Left renal cortex interstitium (tissue), 4 donors: Measurements from ENCODE around the gene CBLB. TPM values are rescaled to one million over a fixed set of nuclear protein-coding genes. Genes with fewer than 3 reads are reported as not detected.

Experiments
- DNase-seq, 4 donors: peaks; one replicate each; pipeline ENCODE4 v3.0.0-alpha.2; 2013; ENCODE audit warnings: low read depth in 4 of 4, low spot score in 2 of 4, missing footprints in 1 of 4
- polyA plus RNA-seq, 4 donors: library from polyadenylated mRNA; unstranded; fragments of 120-200 nt; gene quantifications; one replicate each; pipeline ENCODE4 v1.2.1, GENCODE V29; 2013; ENCODE audit not compliant: insufficient read length in 4 of 4

Gene CBLB
- polyA plus RNA-seq, 4 donors = 35.4 to 63.1 (median 46.9) TPM

GRCh38 chr3:105719791-105720190 is 149.0 kb downstream of the CBLB start:
- no peak for DNase-seq

- no peak for DNase-seq
Observed at GRCh38 chr3:105715372-105715771, 153.4 kb downstream of the CBLB start.

GRCh38 chr3:105714453-105714852 is 154.4 kb downstream of the CBLB start:
- DNase-seq = no peak

- DNase-seq = no peak
Observed at GRCh38 chr3:105708980-105709379, 159.8 kb downstream of the CBLB start.

- no peak for DNase-seq
Observed at GRCh38 chr3:105707009-105707408, 161.8 kb downstream of the CBLB start.

- no peak for DNase-seq
Observed at GRCh38 chr3:105704726-105705410, 163.9 kb downstream of the CBLB start.

GRCh38 chr3:105700575-105700974 is 168.2 kb downstream of the CBLB start:
- DNase-seq = no peak

GRCh38 chr3:105691633-105692032 is 177.2 kb downstream of the CBLB start:
- DNase-seq = no peak

GRCh38 chr3:105691053-105691452 is 177.8 kb downstream of the CBLB start:
- no peak for DNase-seq

- no peak for DNase-seq
Observed at GRCh38 chr3:105688821-105689220, 180.0 kb downstream of the CBLB start.

- no peak for DNase-seq
Observed at GRCh38 chr3:105686278-105686897, 182.4 kb downstream of the CBLB start.

GRCh38 chr3:105679951-105680350 is 188.9 kb downstream of the CBLB start:
- no peak for DNase-seq

- no peak for DNase-seq
Observed at GRCh38 chr3:105678017-105678416, 190.8 kb downstream of the CBLB start.

- no peak for DNase-seq
Observed at GRCh38 chr3:105676621-105677300, 192.1 kb downstream of the CBLB start.

- no peak for DNase-seq
Observed at GRCh38 chr3:105674437-105675065, 194.3 kb downstream of the CBLB start.

GRCh38 chr3:105672996-105673395 is 195.8 kb downstream of the CBLB start:
- DNase-seq = no peak

GRCh38 chr3:105662306-105662705 is 206.5 kb downstream of the CBLB start:
- DNase-seq = no peak

GRCh38 chr3:105661461-105661860 is 207.4 kb downstream of the CBLB start:
- no peak for DNase-seq

- no peak for DNase-seq
Observed at GRCh38 chr3:105656651-105657504, 211.9 kb downstream of the CBLB start.

- DNase-seq = no peak
Observed at GRCh38 chr3:105653868-105654267, 214.9 kb downstream of the CBLB start.

GRCh38 chr3:105653166-105653565 is 215.6 kb downstream of the CBLB start:
- no peak for DNase-seq
